Fibroblast of peridontal ligament (primary cell): ENCODE data around the gene CTAG1A.
"Not testable (repeated sequence)": the region's sequence is repeated elsewhere in the genome, so short reads cannot be mapped to it uniquely, and the experiment has no call there.

Source experiments
- DNase-seq: peaks from one replicate; pipeline ENCODE4 v3.0.0-alpha.2; 2010; ENCODE audit errors: extremely low read depth

The CTAG1A gene

DNA sequence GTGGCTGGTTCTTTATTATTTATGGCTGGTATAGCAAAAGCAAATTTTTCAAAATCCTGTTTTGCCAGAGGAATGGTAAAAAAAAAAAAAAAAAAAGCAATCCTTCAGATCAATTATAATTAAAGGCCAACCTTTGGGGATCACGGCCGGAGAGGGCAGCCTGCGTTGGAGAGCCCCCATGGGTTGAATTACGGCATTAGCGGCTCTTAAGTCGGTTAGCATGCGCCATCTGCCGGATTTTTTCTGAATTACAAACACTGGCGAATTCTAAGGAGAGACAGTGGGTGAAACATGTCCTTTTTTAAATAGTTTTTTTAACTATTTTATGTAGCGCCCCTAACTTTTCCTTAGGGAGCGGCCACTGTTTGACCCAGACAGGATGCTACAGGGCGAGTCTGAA is 28.7 kb downstream of the CTAG1A start:
- DNase-seq, result not testable (repeated sequence)

DNA sequence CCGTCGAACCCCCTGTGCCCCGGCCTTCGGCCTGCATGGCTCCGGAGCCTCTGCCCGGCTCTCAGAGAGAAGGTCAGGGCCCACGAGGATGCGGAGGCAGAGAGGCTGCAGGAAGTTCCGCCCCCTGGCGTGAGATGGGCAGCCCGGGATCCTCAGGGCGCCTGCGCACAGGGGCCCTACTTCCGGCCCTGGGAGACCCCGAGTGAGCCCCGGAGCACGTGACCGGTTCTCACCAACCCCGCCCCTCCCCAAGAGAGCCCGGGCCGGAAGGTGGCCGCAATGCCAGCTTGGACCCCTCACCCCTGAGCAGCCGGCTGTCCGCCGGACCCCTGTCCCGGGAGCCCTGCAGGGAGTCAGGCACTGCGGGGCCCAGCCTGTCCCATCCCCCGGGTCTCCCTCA is 34.2 kb downstream of the CTAG1A start, which contains the start of gene CTAG1B:
CTAG1B (minus strand) TSS at position 101 of the 400 bp plus-strand sequence; CDS start at position 37, 64 bp downstream.
- DNase-seq, result not testable (repeated sequence)

DNA sequence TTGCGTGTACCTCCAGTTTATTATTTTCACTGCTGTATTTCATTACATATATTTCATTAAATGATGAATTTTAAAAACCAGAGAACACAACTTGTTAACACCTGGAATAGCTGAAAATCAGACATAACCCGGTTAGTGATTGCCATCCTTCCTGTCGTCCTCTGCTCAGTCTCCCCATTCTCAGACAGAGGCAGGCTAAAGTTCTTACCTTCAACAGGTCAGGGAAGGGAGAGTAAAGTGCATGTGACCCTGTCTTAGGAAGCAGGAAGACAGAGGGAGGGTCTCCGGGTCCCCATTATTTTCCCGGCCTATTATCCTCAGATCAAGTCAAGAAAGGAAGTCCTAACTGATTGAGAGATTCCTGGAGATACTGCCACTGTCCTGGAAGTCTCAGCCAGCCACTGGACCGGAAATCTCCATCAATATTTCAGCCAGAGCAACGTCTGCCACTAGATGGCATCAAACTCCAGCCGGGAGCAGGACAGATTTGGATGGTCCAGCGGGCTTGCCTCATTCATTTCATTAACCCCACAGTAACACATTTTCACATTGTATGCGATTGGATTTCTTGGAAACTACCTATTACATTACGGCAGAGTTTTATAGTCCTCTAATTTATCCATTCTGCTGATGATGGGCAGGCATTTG is 36.0 kb downstream of the CTAG1A start:
- DNase-seq, result not testable (repeated sequence)

GRCh38 chrX:154628960-154629359 is 44.0 kb downstream of the CTAG1A start:
- DNase-seq, result not testable (repeated sequence)

- not testable (repeated sequence) for DNase-seq
Measured at GRCh38 chrX:154630949-154631348, 46.0 kb downstream of the CTAG1A start.

- not testable (repeated sequence) for DNase-seq
Measured at GRCh38 chrX:154633661-154634060, 48.7 kb downstream of the CTAG1A start.
